ENCODE results near the gene VPS9D1.

VPS9D1 gene

GRCh38 chr16:89744813-89745212 is 24.1 kb upstream of the VPS9D1 start:
- Histone ChIP-seq H3K36me3 (ENCODE audit: control insufficient read depth in 1 of 2, insufficient read depth in 2 of 2, low read length in 2 of 2) (peaks cover 5 to 7% of the 10 kb centered on the region in 2 donors), H3K9me3 (ENCODE audit: control insufficient read depth in 1 of 2, low read length in 2 of 2) (no peaks in the 10 kb centered on the region), H3K27ac (ENCODE audit: low read length) (no peak overlapping the region), H3K4me3 (ENCODE audit: low read depth in 1 of 2, low read length in 2 of 2) (no peak overlapping the region), H3K4me1 (ENCODE audit: control insufficient read depth in 1 of 2, insufficient read depth in 2 of 2, low read length in 2 of 2) (no peaks in the 10 kb centered on the region), H3K27me3 (ENCODE audit: low read depth, low read length) (no peaks in the 10 kb centered on the region)

GRCh38 chr16:89742948-89743347 is 22.2 kb upstream of the VPS9D1 start:
- H3K27ac ChIP-seq (ENCODE audit: low read length), result no peak overlapping the region
- peaks cover 23 to 26% of the 10 kb centered on the region in 2 donors for H3K36me3 ChIP-seq (ENCODE audit: control insufficient read depth in 1 of 2, insufficient read depth in 2 of 2, low read length in 2 of 2)
- no peaks in the 10 kb centered on the region for H3K4me1 ChIP-seq (ENCODE audit: control insufficient read depth in 1 of 2, insufficient read depth in 2 of 2, low read length in 2 of 2)
- no peak overlapping the region for H3K4me3 ChIP-seq (ENCODE audit: low read depth in 1 of 2, low read length in 2 of 2)
- H3K9me3 ChIP-seq (ENCODE audit: control insufficient read depth in 1 of 2, low read length in 2 of 2), result no peaks in the 10 kb centered on the region
- H3K27me3 ChIP-seq (ENCODE audit: low read depth, low read length), result no peaks in the 10 kb centered on the region

- Histone ChIP-seq H3K27ac (ENCODE audit: low read length) (no peak overlapping the region), H3K9me3 (ENCODE audit: control insufficient read depth in 1 of 2, low read length in 2 of 2) (no peaks in the 10 kb centered on the region), H3K36me3 (ENCODE audit: control insufficient read depth in 1 of 2, insufficient read depth in 2 of 2, low read length in 2 of 2) (peaks cover 36 to 37% of the 10 kb centered on the region in 2 donors), H3K4me1 (ENCODE audit: control insufficient read depth in 1 of 2, insufficient read depth in 2 of 2, low read length in 2 of 2) (no peaks in the 10 kb centered on the region), H3K27me3 (ENCODE audit: low read depth, low read length) (no peaks in the 10 kb centered on the region), H3K4me3 (ENCODE audit: low read depth in 1 of 2, low read length in 2 of 2) (no peak overlapping the region)
These were observed 20.8 kb upstream of the VPS9D1 start for GRCh38 chr16:89741342-89742014.

- Histone ChIP-seq H3K27me3 (ENCODE audit: low read depth, low read length) (no peaks in the 10 kb centered on the region), H3K36me3 (ENCODE audit: control insufficient read depth in 1 of 2, insufficient read depth in 2 of 2, low read length in 2 of 2) (peaks cover 41 to 54% of the 10 kb centered on the region in 2 donors), H3K4me1 (ENCODE audit: control insufficient read depth in 1 of 2, insufficient read depth in 2 of 2, low read length in 2 of 2) (no peaks in the 10 kb centered on the region), H3K9me3 (ENCODE audit: control insufficient read depth in 1 of 2, low read length in 2 of 2) (no peaks in the 10 kb centered on the region), H3K27ac (ENCODE audit: low read length) (no peak overlapping the region), H3K4me3 (ENCODE audit: low read depth in 1 of 2, low read length in 2 of 2) (no peak overlapping the region)
These were observed 18.7 kb upstream of the VPS9D1 start for GRCh38 chr16:89739383-89739782.

GRCh38 chr16:89738538-89739317 is 18.0 kb upstream of the VPS9D1 start:
- H3K27me3 ChIP-seq (ENCODE audit: low read depth, low read length), result no peaks in the 10 kb centered on the region

GRCh38 chr16:89738072-89738377 is 17.3 kb upstream of the VPS9D1 start:
- H3K9me3 ChIP-seq (ENCODE audit: control insufficient read depth in 1 of 2, low read length in 2 of 2), result no peaks in the 10 kb centered on the region
- no peak overlapping the region for H3K4me3 ChIP-seq (ENCODE audit: low read depth in 1 of 2, low read length in 2 of 2)
- H3K4me1 ChIP-seq (ENCODE audit: control insufficient read depth in 1 of 2, insufficient read depth in 2 of 2, low read length in 2 of 2), result no peaks in the 10 kb centered on the region
- no peaks in the 10 kb centered on the region for H3K27me3 ChIP-seq (ENCODE audit: low read depth, low read length)
- H3K27ac ChIP-seq (ENCODE audit: low read length), result no peak overlapping the region
- H3K36me3 ChIP-seq (ENCODE audit: control insufficient read depth in 1 of 2, insufficient read depth in 2 of 2, low read length in 2 of 2), result peaks cover 52 to 67% of the 10 kb centered on the region in 2 donors

More at GRCh38 chr16:89738538-89739317, 18.0 kb upstream of the VPS9D1 start:
- Histone ChIP-seq H3K36me3 (ENCODE audit: control insufficient read depth in 1 of 2, insufficient read depth in 2 of 2, low read length in 2 of 2) (peaks cover 45 to 60% of the 10 kb centered on the region in 2 donors), H3K4me1 (ENCODE audit: control insufficient read depth in 1 of 2, insufficient read depth in 2 of 2, low read length in 2 of 2) (no peaks in the 10 kb centered on the region), H3K9me3 (ENCODE audit: control insufficient read depth in 1 of 2, low read length in 2 of 2) (no peaks in the 10 kb centered on the region), H3K4me3 (ENCODE audit: low read depth in 1 of 2, low read length in 2 of 2) (no peak overlapping the region), H3K27ac (ENCODE audit: low read length) (no peak overlapping the region)

- Histone ChIP-seq H3K9me3 (ENCODE audit: control insufficient read depth in 1 of 2, low read length in 2 of 2) (no peaks in the 10 kb centered on the region), H3K27ac (ENCODE audit: low read length) (no peak overlapping the region), H3K27me3 (ENCODE audit: low read depth, low read length) (no peaks in the 10 kb centered on the region), H3K4me3 (ENCODE audit: low read depth in 1 of 2, low read length in 2 of 2) (no peak overlapping the region), H3K4me1 (ENCODE audit: control insufficient read depth in 1 of 2, insufficient read depth in 2 of 2, low read length in 2 of 2) (no peaks in the 10 kb centered on the region), H3K36me3 (ENCODE audit: control insufficient read depth in 1 of 2, insufficient read depth in 2 of 2, low read length in 2 of 2) (peaks cover 56 to 73% of the 10 kb centered on the region in 2 donors)
These were observed 16.8 kb upstream of the VPS9D1 start for GRCh38 chr16:89737341-89738071.

GRCh38 chr16:89736554-89736953 is 15.9 kb upstream of the VPS9D1 start:
- Histone ChIP-seq H3K27me3 (ENCODE audit: low read depth, low read length) (no peaks in the 10 kb centered on the region), H3K9me3 (ENCODE audit: control insufficient read depth in 1 of 2, low read length in 2 of 2) (no peaks in the 10 kb centered on the region), H3K27ac (ENCODE audit: low read length) (no peak overlapping the region), H3K4me3 (ENCODE audit: low read depth in 1 of 2, low read length in 2 of 2) (no peak overlapping the region), H3K36me3 (ENCODE audit: control insufficient read depth in 1 of 2, insufficient read depth in 2 of 2, low read length in 2 of 2) (peaks cover 56 to 81% of the 10 kb centered on the region in 2 donors), H3K4me1 (ENCODE audit: control insufficient read depth in 1 of 2, insufficient read depth in 2 of 2, low read length in 2 of 2) (no peaks in the 10 kb centered on the region)

GRCh38 chr16:89733792-89734191 is 13.1 kb upstream of the VPS9D1 start:
- H3K27ac ChIP-seq (ENCODE audit: low read length), result no peak overlapping the region
- H3K36me3 ChIP-seq (ENCODE audit: control insufficient read depth in 1 of 2, insufficient read depth in 2 of 2, low read length in 2 of 2), result peaks cover 59 to 89% of the 10 kb centered on the region in 2 donors
- H3K9me3 ChIP-seq (ENCODE audit: control insufficient read depth in 1 of 2, low read length in 2 of 2), result no peaks in the 10 kb centered on the region
- H3K27me3 ChIP-seq (ENCODE audit: low read depth, low read length), result no peaks in the 10 kb centered on the region
- H3K4me3 ChIP-seq (ENCODE audit: low read depth in 1 of 2, low read length in 2 of 2), result no peak overlapping the region
- no peaks in the 10 kb centered on the region for H3K4me1 ChIP-seq (ENCODE audit: control insufficient read depth in 1 of 2, insufficient read depth in 2 of 2, low read length in 2 of 2)

GRCh38 chr16:89733322-89733721 is 12.6 kb upstream of the VPS9D1 start:
- no peaks in the 10 kb centered on the region for H3K27me3 ChIP-seq (ENCODE audit: low read depth, low read length)
- no peak overlapping the region for H3K27ac ChIP-seq (ENCODE audit: low read length)
- no peak overlapping the region for H3K4me3 ChIP-seq (ENCODE audit: low read depth in 1 of 2, low read length in 2 of 2)
- H3K9me3 ChIP-seq (ENCODE audit: control insufficient read depth in 1 of 2, low read length in 2 of 2), result no peaks in the 10 kb centered on the region
- H3K4me1 ChIP-seq (ENCODE audit: control insufficient read depth in 1 of 2, insufficient read depth in 2 of 2, low read length in 2 of 2), result no peaks in the 10 kb centered on the region
- H3K36me3 ChIP-seq (ENCODE audit: control insufficient read depth in 1 of 2, insufficient read depth in 2 of 2, low read length in 2 of 2), result peaks cover 55 to 87% of the 10 kb centered on the region in 2 donors

- Histone ChIP-seq H3K27ac (ENCODE audit: low read length) (no peak overlapping the region), H3K9me3 (ENCODE audit: control insufficient read depth in 1 of 2, low read length in 2 of 2) (no peaks in the 10 kb centered on the region), H3K4me3 (ENCODE audit: low read depth in 1 of 2, low read length in 2 of 2) (no peak overlapping the region), H3K4me1 (ENCODE audit: control insufficient read depth in 1 of 2, insufficient read depth in 2 of 2, low read length in 2 of 2) (no peaks in the 10 kb centered on the region), H3K27me3 (ENCODE audit: low read depth, low read length) (no peaks in the 10 kb centered on the region), H3K36me3 (ENCODE audit: control insufficient read depth in 1 of 2, insufficient read depth in 2 of 2, low read length in 2 of 2) (peaks cover 50 to 84% of the 10 kb centered on the region in 2 donors)
These were observed 12.2 kb upstream of the VPS9D1 start for GRCh38 chr16:89732918-89733242.

All from muscle layer of duodenum (tissue), 2 donors.